ENCODE results near the gene PLEKHM3.
A peak's percentile ranks its signal among the peaks of the same experiment; 100 is the strongest.

PLEKHM3 gene

DNA sequence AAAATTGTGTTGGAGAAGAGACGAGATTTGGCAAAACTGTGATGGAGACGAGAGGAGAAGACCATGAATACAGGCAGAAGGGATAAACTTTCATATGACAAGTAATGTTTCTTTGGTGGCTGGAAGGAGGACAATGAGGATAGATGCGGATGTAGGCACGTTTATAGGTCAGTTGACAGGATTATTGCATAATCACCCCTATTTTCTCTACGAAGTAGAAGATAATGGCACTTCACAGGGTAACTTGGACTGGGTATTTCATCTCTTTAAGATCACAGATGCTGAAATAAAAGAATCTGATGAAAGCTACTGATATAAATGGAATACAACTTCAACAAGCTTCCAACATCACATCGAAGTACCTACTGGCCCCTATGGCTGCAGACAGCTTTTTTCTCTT is 81.0 kb downstream of the PLEKHM3 start:
- DNase-seq: no peak

DNA sequence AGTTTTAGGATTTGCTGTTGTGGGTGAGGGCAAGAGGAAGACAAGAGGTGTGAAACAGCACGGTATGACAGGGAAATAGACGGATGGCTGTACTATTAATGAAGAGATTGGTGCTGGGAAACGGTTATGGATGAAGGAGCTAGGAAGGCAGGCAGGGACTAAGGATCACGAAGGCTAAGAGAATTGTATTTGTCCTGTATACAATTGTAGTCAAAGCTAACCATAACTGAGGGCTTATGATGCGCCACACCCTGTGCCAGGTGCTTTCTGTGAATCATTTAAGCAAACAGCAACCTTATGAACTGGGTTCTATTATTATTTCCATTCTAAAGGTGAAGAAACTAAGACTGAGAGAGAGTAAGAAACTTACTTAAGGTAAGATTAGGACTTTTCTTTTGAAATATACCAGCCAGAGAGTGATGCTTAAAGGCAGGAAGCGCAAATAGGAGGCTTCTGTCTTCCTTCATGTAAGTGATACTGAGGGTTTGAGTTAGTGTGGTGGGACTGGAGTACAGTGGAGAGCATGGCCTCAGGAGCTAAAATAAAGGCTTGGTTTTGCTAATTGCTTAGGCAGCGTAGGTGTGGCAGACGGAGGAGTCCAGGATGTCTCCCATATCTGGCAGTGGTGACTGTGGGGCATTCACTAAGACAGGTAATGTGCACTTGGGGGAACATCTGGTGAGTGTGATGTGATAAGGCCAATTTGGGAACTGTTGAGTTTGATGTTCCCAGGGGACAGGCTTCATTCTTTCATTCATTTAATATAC is 85.8 kb downstream of the PLEKHM3 start:
- DNase-seq: no peak

DNA sequence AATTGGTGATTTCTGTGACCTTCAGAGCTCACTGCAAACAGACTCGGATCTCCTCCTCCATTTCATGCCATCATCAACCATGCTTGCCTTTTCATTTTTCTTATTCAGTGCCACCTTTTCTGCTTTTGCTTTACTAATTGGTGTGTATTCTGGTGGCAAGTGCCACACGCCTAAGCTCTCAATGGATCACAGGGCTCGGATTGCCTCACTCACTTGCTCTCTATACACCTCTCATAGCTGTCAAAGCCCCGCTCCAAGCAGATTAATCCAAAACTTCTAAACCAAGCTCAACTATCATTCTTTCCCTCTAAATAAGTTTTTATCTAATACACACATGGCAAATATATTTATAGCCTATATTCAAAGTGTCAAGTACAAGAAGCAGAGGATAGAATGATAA is 86.4 kb downstream of the PLEKHM3 start:
- DNase-seq: no peak

DNA sequence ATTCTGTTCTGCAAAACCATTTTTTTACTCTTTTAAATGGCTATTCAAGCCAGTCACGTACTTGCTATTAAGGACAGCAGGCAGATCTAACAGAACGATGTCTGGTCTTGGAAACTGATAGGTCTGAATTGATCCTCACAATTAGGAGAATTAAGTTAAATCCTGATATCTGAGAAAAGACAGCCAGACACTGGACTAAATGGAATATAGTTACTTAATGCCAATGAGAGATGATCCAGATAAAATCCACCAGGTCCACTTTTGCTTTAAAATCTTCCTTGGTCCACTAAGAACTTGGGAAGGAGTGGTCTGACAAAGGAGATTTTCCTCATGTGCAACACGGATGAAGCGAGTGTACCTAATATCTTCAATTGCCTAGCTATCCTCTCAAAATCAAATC is 86.9 kb downstream of the PLEKHM3 start:
- DNase-seq: no peak

DNA sequence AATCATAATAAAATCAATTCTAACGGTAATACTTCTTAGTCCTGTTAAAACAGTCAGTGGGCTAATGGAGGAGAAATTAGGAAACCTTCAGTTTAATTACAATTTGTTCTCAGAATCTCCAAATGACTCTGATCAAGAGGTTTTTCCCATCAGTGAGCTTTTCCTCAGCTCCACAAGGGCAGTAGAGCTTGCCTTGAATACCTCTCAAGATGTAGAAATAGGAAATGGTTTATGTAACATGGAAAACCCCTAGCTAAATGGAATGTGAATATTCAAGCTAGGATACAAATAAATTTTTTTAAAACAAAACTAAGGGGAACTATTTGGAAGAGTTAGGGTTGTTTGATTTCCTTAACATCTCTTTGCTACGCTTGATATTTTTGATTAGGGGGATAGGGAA is 87.5 kb downstream of the PLEKHM3 start:
- no peak for DNase-seq

DNA sequence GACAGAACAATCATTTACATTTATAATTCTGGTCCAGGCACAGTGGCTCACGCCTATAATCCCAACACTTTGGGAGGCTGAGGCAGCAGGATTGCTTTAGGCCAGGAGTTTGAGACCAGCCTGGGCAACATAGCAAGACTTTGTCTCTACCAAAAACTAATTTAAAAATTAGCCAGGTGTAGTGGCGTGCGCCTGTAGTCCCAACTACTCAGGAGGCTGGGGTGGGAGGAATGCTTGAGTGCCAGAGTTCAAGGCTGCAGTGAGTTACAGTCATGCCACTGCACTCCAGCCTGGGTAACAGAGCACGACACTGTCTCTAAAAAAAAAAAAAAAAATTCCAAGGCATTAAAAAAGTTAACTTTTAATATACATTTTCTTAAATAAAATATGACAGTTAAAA is 88.1 kb downstream of the PLEKHM3 start:
- no peak for DNase-seq

DNA sequence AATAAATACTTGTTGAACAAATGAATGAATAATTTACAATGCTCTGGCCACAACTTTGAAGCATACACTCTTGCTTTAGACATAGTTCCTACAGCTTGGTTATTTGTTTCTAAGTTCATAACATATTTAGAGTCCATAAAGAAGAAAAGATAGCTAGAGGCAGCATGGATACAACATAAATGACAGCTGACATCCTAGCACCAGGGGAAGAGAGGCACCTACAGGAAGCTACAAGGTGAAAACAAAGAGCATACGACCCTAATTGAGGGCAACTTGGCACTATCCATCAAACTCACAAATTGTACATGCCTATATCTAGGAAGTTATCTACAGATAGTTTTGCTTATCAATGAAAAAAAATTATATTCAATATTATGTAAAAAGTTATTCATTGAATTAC is 88.9 kb downstream of the PLEKHM3 start:
- DNase-seq: no peak

DNA sequence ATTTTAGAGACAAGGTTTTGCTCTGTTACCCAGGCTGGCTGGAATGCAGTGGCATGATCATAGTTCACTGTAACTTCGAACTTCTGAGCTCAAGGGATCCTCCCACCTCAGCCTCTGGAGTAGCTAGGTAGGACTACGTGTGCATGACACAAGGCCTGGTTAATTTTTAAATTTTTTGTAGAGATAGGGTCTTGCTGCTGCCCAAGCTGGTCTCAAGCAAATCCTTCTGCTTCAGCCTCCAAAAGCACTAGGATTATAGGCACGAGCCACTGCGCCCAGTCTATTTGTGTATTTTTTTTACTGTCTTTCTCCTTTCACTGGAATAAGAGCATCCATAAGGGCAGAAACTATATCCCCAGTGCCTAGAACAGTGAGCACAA is 89.3 kb downstream of the PLEKHM3 start:
- DNase-seq: no peak

DNA sequence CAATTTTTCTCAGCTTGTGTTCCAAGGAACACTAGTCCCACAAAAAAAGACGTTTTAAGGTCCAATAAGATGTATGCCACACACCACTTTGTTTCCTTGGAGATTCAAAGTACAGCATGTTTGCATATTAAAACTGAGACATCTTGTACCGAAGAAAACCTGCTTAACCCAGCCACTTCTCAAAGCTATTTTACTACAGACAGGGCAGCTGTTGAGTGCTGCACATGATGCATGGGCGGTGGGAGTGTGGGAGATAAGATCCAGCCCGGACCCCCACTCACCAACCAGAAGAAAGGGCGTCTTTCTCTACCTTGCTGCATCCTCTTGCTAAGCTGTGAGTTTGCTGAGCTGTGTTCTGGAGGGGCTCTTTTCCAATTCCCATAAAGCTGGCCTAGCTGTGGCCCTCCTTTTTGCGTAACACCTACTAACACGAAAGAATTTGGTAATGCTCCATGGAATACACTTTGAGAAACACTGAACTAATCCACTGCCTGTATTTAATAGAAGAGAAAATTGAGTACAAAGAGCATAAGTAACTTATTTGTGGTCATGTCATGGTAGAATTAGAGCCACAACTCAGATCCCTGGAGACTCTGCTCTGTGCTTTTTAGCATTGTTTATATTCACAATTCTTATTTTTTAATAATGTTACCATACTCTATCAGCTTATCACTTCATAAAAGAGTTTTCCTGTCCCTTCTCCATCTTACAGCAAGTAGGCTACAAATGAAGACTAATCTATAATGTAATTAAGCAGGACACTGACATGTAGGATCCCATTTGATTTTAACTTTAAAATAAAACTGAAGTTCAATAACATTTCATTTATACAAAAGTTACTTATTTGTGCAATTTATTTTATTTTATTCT is 90.0 kb downstream of the PLEKHM3 start:
- no peak for DNase-seq

DNA sequence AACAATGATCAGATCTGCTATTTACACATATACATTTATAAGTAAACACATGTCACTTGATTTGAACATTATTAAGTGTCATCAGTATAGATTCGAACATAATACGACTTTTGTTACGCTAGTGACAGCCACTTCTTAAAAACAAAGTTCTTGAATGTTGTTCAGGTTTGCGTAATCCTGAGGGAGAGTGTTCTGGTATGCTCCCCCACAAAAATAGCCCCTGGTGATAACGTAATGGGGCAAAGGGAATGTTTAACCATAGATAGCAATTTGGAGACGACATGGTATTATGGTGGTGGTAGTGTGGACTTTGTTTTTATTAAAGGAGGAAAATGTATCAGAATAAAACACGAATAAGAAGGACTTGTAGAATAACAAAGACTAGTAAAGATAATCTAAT is 90.6 kb downstream of the PLEKHM3 start:
- no peak for DNase-seq

DNA sequence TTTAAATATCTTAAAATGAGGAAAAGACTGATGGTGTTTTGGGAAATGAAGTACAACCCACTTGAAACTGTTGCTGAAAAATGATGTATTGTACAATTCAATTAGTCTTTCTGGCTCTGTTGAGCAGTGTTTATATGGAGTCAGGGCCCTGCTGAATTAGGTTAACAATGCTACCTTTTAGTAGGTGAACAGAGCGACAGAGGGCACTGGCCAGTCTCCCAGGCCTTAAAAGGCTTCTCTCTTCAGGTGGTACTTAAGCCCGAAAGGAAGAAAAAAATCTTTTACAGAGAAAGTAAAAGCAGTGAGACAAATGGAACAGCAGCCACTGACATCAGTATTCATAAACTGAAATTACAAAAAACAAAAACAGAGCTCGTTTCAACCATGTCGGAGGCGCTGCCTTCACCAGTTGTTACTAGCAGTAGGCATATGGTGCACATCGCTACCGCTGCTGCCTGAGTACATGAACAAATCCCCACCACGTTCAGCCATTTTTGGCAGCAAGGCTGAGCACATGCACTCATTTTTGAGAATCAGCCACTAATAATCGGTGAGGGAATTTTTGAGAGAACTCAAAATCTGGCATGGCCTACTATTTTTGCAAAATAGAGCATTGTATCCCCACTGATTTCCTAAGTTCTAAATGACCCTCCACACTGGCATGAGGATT is 91.8 kb downstream of the PLEKHM3 start:
- DNase-seq: no peak

DNA sequence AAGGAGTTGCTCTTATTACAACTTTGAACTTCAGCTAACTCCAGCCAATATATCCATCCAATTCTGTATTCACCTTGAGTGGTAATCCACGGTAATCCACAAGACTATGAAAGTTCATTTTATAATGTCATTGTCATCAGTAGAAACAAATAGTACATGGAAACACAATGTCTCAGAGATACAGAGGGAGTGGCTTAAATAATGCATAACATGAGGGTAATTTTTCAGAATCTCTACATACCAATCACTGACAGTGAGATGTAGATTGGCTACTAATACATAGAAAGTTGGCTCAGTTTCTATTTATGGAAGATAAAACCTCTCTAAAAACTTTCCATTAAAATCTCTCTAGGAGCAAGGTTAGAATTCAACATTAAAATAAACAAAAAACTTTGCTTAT is 93.2 kb downstream of the PLEKHM3 start:
- DNase-seq: no peak

DNA sequence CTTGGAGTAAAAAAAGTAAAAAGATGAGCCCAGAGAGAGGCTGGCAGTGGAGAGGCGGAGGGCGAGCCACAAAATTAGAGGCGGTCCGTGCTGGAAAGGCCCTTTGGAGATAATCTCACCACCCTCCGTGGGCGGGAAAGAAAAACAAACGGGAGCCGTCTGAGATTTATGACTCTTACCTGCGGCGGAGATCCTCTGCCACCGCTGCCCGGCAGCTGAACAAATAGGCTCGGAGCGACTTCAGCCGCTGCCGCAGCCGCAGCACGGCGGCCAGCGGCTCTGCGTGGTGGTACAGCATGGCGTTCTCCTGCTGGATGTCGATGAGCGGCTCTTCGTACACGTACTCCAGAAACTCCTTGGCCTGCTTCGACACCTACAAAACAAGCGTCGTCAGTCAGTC is 94.6 kb downstream of the PLEKHM3 start:
- no peak for DNase-seq

DNA sequence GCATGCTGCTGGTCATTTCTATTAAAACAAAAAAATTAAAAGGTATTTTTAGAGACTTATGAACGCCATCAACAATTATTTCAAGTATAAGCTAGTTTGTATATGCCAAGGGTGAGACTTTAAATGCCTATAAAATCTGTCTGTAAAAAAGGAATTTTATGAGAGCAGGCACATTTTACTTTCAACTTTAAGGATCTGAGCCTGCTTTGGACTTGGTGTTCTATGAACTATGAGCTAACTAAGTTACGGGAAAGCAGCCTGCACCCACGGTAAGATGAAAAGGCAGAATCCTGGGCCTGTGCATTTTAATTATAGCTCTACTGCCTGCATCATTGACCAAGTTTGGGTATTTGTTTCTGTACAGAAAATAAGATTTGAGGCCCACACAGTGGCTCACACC is 95.4 kb downstream of the PLEKHM3 start:
- no peak for DNase-seq

DNA sequence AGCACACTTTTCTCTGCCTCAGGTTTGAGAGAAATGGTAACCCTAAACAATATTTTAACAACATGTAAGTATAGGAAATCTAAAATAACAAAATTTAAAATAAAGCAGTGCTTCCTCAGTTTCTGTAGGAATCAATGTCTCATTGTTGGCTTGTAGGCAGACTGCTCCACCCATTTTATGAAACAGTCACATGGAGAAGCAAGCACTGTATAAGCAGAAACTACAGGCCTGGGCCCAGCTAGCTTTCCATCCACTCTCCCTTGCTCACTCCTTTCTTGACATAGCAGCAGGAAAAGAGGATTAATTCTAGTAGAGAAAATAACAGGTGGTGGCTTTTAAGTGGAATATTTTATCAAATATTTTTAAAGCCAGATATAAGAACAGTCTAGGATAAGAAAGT is 97.2 kb downstream of the PLEKHM3 start:
- no peak for DNase-seq

DNA sequence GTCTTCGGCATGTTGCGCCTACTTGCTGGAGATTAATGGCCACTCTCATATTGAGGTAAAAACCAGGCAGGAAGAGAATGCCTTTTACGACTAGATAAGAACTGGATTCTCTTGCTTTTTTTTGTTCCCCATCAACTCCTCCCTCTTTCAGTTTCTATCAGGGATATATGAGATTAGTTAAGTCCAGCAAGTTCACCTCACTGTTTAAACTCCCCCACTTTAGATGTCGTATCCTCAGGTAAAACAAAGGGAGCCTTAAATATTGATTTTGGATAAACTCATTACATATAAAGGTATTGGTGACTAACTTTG is 98.4 kb downstream of the PLEKHM3 start:
- no peak for DNase-seq

DNA sequence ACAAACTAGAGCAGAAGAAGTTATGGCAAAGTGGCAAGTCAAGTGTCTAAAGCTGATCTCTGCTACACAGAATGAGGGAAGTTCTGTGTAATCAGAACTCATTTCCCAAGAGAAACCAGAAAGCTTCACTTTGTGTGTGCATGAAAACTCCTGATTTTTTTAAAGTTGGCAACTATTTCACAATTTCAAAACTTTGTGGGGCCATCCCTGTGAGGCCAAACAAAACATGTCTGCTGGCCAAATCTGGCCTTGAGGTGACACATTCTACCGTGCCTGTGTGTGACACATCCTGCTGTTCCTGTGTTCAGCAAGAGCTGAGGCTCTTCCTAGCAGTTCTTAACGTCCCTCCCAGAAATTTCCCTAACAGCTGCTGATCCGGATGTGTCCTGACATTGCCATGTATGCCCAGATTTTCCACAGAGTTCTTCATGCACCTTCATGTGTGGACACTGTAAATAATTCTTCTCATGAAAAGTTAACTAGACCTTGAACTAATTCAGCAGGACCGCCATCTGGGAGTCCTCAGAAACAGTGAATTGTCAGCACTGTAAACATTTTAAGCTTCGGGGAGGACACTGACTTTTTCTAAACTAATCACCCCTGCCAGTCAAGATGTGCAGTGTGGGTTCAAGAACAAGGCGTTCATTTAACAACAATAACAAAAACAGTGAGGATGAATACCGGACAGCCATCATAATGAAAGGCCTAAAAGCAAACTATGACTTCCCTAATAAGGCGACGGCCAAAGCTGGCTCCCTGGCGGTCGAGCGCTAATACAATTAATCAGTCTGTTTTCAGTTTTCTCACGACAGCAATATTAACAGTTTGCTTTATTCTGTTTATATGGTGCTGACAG is 99.0 kb downstream of the PLEKHM3 start:
- peak; percentile 66 for DNase-seq

DNA sequence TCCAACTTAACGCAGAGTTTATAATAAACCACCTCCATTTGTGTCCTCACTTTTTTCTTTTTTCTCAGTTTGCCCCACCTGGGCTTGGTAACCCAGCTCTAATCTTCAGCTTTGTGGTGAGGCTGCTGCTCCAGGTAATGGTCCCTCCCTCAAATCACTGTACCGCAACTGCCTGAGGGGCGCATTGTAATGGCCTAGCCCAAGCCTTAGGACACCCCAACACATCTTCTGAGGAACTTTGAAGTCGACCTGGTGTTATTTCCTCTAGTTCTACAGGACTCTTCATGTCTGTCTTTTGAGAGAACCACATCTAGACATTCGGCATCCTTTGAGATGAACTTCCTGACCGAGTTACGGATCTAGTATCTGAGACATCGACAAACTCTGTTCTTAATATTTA is 99.7 kb downstream of the PLEKHM3 start:
- no peak for DNase-seq

DNA sequence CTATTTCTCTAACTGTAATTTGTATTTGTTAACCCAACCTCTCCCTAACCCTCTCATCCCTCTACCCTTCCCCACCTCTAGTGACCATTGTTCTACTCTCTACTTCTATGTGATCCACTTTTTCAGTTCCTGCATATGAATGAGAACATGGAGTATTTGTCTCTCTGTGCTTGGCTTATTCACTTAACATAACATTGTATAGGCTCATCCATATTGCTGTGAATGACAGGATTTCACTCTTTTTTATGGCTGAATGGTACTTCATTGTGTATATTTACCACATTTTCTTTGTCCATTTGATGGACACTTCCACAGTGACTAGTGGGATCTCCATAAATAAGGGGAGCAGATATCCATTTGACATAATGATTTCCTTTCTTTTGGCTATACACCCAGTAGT is 103.7 kb downstream of the PLEKHM3 start:
- no peak for DNase-seq

DNA sequence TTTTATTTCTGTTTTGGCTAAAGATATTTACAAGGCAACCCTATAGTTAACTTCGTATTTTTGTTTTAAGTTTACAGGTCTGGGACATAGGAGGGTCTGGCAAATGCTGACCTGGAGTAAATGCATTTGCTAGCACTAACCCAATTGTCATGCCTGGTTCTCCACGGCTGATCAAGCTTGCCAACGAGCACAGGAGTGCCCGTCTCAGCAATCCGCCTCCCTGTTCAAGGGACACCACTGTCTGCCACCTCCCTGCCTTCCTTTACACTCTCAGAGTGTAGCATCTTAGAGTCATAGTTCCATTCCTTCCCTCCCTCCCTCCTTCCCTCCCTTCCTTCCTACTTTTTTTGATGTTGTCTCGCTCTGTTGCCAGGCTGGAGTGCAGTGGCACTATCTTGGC is 104.6 kb downstream of the PLEKHM3 start:
- DNase-seq: no peak

DNA sequence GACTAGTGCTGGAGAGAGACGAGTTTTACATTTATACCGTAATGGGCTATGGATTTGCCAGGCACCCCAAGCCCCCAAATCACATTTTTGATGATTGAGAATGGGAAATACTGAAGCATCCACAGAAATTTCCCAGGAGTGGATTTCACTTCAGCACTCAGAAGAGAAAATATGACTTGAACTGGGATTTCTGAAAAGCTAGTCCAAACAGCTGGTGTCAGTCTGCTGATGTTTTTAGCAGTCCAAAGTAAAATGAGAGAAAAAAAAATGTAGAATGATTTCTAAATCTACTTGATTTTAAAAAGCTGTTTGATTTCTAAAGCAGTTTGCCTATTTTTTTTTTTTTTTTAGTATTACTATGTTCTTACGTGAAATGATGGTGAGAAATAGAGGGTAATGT is 105.0 kb downstream of the PLEKHM3 start:
- no peak for DNase-seq

DNA sequence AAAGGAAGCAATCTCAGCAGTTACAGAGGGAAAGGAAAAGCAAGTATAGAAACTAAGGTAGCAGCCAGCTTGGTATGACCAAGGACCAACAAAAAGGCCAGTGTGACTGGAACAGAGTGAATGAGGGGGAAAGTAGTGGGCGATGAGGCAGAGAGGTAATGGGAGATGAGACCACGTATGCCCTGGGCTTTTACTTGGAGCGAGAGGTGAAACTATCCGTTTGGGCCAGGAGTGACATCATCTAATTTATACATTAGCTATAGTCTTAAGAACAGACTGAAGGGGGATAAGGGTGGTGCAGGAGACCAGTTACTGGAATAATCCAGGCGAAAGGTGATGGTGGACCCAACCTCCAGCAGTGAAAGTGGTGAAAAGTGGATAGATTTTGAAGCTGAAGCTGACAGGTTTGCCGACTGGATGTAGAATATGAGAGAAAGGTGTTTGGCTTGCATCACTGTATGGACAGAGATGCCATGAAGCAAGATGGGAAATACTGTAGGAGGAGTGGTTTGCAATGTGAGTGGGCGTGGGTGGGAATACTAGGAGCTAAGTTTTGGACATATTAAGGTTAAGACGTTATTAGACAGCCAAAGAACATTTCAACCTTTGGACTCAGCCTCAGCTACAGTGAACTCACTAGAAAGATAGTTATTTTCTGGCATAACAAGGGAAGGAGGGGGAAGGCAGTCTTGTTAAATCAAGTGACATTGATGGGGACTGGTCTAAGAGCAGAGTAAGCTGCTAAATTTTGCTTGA is 106.0 kb downstream of the PLEKHM3 start:
- no peak for DNase-seq

All from HCEC 1CT (cell line).